HG02840 (cell line): ENCODE data around the gene SEPTIN1.
A peak's percentile ranks its signal among the peaks of the same experiment; 100 is the strongest.

ENCODE experiments used
- ATAC-seq: cut with Tn5 transposase; IDR thresholded peaks from one replicate; pipeline ENCODE4 v1.9.1; 2021; ENCODE audit warnings: mild to moderate bottlenecking, moderate library complexity, moderate number of reproducible peaks; ENCODE audit not compliant: unreplicated experiment, low FRiP score

SEPTIN1 gene

DNA sequence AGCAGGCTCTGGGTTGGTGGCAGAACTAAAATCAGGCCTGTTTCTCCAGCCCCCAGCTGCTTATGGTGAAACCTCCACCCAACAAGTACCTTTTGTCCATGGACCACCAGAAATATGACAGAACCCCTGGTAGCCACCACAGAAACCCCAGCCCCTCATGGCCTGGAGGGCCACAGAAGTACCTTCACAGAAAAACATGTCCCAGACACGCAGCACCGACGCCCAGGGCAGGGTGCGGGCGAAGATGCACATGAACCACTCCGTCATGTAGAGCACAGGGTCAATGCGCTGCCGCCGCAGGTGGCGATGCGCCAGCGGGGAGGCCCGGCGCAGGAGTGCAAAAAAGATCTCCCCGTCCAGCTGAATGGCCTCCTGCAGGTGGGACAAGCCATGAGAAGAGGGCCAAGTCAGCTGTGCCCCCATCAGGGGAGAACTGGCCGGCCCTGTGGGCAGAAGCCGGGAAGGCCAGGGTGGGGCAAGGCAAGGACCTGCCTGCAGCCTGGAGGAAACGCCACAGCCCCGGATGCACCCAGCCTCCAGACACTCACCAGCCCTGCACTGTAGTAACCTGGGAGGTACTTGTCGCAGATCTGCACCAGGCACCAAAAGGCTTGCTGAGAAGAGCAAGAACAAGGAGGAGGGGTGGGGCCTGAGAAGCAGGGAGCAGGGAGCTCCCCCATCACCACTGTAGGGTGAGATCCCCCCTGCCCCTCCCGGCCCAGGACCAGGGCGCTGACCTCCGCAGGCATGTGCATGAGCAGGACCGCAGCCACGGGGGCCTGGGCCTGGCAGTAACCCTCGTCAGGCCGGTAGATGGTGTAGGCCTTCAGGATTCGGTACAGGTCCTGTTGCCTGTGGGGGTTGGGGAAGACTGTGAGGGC, 23.1 kb downstream of the SEPTIN1 start:
- ATAC-seq: no peak

- ATAC-seq: no peak
Measured at GRCh38 chr16:30358577-30358936, 23.8 kb downstream of the SEPTIN1 start.

- no peak for ATAC-seq
Measured at GRCh38 chr16:30357715-30358576, 24.4 kb downstream of the SEPTIN1 start.

DNA sequence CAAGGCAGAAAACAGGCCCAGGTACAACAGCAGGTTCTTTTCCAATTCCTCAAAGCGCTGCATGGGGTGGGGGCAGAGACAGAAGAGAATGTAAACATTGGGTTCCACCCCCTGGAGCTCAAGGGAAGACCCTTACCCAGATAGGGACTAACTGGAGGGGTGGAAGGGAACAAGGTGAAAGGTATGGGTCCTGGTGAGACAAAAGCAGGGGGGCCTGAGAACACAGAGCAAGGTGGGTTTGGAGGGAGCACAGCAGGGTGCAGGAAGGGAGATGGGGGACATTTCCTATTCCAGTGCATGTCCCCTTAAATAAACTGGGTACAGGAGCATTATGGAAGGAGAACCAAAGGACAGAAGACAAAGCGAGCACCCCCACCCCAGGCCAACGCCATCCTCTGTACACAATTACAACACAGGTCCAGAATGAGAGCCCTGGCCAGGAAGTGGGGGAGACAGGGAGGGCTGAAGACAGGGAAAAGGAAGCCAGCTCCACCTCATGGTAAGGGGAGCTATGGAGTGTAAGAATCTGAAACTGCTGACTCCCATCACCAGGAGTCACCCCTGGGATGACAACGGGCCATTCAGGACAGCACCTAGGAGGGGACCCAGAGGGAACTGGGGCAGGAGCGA, 25.2 kb downstream of the SEPTIN1 start:
- no peak for ATAC-seq

DNA sequence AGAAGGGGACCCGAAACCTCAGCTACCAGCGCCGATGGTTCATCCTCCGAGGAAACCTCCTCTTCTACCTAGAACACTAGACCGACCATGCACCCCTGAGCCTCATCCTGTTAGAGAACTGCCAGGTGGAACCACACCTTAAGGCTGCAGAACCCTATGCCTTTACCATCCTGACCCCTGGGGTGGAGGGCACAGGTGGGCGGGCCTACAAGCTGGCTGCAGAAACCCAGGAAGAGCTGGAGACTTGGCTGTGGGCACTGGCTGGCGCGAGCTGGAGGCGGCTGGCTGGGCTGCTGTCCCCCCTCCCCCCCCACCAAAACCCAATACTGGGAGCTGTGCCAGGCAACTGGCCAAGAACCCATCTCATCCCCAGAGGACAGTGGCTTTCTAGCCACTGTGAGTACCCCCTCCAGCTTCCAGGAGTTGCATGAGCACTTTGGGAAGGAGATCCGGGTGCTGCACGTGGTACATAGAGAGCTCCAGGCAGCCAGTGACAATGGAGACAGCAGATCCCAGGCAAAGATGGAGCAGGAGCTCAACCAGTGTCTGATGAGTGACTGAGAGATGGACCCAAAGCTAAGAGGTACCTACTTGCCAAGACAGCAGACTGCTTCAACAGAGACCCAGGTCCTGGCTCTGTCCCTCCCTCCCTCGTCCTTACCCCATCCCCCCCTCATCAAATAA, 25.8 kb downstream of the SEPTIN1 start:
- no peak for ATAC-seq

DNA sequence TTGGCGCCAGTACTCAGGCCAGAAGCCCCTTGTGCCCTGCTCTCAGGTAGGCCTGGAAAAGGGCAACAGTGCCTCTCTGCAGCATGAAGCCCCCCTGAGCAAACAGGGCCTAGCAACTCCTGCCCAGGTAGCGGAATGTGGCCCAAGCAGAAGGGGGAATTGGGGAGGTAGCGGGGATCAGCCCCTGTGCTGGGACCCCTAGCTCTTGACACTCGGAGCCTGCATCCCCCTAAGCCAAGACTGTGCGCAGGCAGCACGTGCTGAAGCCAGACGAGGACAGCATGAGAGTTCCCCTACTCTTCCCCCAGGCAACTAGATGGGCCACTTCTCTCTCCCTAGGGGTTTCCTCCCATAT, 26.4 kb downstream of the SEPTIN1 start:
- ATAC-seq: no peak

DNA sequence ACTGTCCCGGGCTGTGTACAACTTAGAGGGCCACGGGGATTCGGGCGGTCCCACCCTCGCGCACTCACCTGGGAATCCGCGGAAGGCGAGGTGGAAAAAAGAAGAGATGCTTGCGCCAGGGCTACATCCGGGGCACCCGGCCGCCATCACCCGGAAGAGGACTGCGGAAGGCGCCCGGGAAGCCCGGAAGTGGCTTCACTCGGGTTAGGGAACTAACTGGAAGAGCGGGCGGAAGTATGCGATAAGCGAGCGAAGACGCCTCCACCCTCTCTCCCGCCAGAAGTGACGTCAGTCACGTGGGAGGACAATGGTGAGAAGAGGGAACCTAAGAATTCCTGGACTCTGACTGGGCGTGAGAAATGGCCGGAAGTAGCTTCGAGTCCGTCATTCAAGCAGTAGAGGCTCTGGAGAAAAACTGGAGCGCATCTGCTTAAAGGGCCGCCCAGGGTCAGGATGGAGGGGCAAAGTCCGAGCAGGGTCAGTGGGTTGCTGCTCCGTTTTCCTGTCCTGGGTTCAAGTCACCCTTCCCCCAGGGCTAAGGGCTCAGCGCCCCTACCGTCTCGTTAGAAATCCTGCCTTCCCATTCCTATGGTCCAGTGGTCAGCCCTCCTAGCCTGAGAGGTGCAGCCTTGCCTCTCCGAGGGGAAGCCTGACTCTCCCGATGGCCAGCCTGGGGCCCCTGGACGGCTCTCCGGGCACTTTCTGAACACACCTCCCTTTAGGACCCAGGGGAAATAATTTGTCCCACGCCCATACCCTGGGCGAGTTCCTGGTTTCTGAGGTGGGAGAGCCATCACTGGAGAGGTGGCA, 27.0 kb downstream of the SEPTIN1 start, which contains the start of gene CD2BP2:
TSS of gene CD2BP2 (minus strand) at position 165 of the 810 bp plus-strand sequence. CDS start 627 bp downstream, outside the sequence.
- peak; percentile 71 for ATAC-seq

- no peak for ATAC-seq
Measured at GRCh38 chr16:30354423-30355143, 27.8 kb downstream of the SEPTIN1 start.

- no peak for ATAC-seq
Measured at GRCh38 chr16:30353438-30354129, 28.8 kb downstream of the SEPTIN1 start.

DNA sequence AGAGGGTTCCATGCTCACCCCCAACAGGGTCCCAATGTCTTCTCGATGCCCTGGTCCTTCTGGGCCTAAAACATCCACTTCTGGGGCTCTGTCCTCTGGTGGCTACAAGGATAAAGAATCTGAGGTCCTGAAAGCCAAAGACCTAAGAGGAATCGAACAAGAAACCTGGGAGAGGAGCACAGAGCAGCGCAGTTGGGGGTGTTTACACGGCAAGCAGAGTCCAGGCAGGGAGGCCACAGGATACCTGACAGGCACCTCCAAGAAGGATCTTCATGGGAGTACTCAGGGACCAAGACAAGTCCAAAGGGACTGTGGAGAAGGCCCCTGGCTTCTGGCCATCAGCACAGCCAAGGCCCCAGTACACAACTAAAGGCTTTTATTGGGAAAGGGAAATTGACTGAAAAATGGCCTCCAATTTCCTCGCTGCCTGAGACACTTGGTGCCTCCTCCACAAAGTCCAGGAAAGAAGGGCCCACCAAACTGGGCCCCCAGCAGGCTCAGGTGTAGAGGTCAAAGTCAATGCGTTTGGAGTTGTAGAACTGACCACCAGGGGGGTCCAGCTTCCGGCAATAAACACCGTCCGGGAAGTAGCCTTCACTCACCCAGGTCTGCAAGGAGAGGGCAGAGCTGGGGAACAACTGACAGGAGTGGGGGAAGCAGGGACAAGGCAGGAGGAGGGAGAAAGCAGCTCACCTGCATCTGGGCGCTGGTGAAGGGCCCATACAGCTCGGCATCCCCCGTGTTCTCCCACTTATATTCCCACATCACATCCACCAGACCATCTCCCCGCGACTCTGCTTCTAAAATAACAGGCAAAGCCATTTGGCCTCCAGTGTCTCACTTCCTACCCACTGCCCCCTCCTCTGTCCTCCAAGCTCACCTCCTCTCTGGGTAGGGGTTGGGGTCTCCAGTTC, 29.6 kb downstream of the SEPTIN1 start:
- ATAC-seq: no peak

GRCh38 chr16:30351586-30352419, 30.6 kb downstream of the SEPTIN1 start:
- no peak for ATAC-seq

DNA sequence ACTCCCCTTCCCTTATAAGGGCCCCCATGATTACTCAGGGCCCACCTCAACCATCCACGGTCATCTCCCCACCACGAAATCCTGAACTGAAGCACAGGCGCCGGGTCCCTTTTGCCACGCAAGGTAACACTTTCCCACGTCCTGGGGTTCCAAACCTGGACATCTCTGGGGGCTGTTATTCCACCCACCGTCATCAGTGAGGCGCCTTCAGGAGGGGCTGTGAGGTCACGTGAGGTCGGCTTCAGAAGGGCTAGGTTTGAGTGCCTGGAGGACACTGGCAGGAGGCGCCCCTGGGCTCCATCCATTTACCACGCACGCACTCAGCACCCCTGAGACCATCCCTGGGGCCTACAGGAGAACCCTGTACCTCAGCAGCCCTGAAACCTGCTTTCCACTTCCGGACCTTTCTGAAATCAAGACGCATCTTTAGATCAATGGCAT, 31.3 kb downstream of the SEPTIN1 start:
- no peak for ATAC-seq

DNA sequence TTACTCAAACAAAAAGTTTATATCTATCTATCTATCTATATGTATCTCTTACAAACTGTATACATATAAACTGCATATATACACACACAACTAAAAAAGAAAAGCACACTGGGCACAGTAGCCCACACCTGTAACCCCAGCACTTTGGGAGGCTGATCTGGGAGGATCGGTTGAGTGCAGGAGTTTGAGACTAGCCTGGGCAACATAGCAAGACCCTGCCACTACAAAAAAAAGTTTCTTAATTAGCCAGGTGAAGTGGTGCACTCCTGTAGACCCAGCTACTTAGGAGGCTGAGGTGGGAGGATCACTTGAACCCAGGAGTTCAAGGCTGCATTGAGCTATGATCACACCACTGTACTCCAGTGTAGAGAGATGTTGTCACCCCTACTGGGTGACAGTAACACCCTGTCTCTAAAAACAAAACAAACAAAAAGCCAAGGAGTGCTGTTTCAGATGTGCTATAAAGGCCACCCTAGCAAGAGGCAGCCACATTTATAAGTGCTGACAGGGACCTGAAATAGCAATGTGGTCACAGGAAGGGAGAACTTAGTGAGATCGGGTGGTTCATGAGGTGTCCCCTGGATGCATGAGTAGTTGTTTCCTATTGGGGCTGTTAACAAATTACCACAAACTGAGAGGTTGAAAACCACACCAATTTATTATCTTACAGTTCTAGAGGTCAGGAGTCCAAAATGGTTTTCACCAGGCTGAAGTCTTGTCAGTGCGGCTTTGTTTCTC, 32.1 kb downstream of the SEPTIN1 start:
- ATAC-seq: no peak

GRCh38 chr16:30349675-30350074, 32.7 kb downstream of the SEPTIN1 start:
- no peak for ATAC-seq

GRCh38 chr16:30348929-30349328, 33.4 kb downstream of the SEPTIN1 start:
- no peak for ATAC-seq

GRCh38 chr16:30348113-30348512, 34.2 kb downstream of the SEPTIN1 start:
- no peak for ATAC-seq
